Stimulated activated CD4-positive, alpha-beta T cell treated with anti-CD3 and anti-CD28 coated beads, Interleukin-2, amount 100 ng/mL, for 4 hours (primary cell): ENCODE measurements around the gene HSPB1.
A peak's percentile ranks its signal among the peaks of the same experiment; 100 is the strongest.
"Not testable (repeated sequence)": the region's sequence is repeated elsewhere in the genome, so short reads cannot be mapped to it uniquely, and the experiment has no call there.

Source experiments
- DNase-seq: peaks from one replicate; pipeline ENCODE4 v3.0.0-alpha.2; 2020; ENCODE audit warnings: low read depth

The HSPB1 gene

DNA sequence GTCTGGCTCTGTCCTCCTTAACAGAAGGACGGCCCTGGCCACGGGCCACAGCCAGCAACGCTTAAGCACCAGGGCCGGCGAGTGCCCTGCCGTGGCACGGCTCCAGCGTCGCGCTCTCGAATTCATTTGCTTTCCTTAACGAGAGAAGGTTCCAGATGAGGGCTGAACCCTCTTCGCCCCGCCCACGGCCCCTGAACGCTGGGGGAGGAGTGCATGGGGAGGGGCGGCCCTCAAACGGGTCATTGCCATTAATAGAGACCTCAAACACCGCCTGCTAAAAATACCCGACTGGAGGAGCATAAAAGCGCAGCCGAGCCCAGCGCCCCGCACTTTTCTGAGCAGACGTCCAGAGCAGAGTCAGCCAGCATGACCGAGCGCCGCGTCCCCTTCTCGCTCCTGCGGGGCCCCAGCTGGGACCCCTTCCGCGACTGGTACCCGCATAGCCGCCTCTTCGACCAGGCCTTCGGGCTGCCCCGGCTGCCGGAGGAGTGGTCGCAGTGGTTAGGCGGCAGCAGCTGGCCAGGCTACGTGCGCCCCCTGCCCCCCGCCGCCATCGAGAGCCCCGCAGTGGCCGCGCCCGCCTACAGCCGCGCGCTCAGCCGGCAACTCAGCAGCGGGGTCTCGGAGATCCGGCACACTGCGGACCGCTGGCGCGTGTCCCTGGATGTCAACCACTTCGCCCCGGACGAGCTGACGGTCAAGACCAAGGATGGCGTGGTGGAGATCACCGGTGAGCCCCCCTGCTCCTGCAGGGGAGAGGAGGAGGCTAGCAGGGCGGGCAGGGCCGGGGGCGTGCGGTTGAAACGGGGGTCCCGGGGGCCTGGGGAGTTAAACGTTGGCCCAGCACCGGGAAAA, at the start of gene HSPB1:
Gene HSPB1 (plus strand): TSS at position 327 of the 855 bp plus-strand sequence. CDS start 40 bp downstream, at position 367.
- DNase-seq: peak; percentile 63

DNA sequence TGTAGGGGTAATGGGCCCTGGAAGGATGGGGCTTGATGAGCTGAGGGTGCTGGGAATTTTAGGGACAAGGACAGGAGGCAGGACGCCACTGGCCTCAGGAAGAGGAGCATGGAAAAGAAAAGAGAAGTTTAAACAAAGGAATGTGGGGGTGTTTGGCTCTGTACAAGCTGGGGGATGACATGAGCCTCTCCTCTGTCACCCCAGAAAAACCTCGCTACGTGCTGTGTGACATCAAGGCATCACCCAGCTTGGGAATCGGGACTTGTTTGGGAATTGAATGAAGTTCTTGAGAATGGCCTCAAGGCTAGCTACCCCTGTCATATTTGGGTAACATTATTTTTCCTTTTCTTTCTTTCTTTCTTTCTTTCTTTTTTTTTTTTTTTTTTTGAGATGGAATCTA, 47.7 kb upstream of the HSPB1 start:
- DNase-seq: no peak

GRCh38 chr7:76257973-76258372, 44.5 kb upstream of the HSPB1 start:
- no peak for DNase-seq

- no peak for DNase-seq
Measured at GRCh38 chr7:76259124-76260093, 43.1 kb upstream of the HSPB1 start.

- peak; percentile 16 for DNase-seq
Measured at GRCh38 chr7:76260171-76260703, 42.2 kb upstream of the HSPB1 start.

DNA sequence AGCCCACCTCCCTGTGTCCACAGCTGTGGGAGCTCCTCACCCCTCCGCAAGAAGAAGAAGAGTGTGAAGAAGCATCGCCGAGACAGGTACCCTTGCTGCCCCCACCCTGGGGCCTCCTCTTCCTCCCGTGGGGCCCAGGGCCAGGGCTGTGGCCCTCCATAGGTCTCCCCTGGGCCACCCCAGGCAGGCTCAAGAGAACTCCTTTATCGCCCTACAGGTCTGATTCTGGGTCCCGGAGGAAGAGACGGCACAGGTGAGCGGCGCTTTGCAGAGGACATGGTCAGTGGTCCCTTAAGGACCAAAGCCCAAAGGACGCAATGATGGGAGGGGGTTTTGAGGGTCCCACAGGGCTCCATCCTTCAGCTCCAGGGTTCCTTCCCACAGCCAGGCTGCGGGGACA, 41.1 kb upstream of the HSPB1 start:
- DNase-seq: no peak

- DNase-seq: no peak
Measured at GRCh38 chr7:76261931-76262330, 40.5 kb upstream of the HSPB1 start.

DNA sequence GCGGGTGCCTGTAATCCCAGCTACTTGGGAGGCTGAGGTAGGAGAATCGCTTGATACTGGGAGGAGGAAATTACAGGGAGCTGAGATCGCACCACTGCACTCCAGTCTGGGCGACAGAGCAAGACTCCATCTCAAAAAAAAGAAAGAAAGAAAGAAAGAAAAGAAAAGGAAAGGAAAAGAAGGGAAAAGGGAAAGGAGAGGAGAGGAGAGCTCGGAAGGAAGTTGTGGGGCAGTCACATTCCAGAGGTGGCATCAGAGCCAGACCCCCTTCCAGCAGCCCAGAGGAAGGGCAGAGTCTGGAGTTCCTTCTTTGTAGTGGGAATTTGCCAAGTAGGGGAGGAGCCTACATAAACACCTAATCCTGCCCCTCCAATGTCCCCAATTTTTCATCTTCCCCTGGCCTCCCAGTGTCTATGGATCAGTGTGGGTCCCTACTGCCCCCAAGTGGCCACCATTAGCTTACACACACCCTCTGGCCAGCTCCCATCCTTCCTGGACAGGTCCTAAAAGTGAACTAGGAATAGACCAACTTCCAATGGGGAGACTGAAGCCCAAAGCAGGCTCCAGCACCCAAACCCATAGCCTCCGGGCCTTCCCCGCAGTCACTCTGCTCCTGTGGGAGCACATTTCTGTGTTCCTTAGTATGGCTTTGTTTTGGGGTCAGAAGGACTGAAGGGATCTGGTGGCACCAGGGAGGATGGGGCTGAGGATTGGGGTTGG, 39.6 kb upstream of the HSPB1 start:
- DNase-seq: no peak

- DNase-seq: no peak
Measured at GRCh38 chr7:76265299-76265698, 37.2 kb upstream of the HSPB1 start.

- no peak for DNase-seq
Measured at GRCh38 chr7:76267107-76267893, 35.2 kb upstream of the HSPB1 start.

- DNase-seq: no peak
Measured at GRCh38 chr7:76267894-76268183, 34.6 kb upstream of the HSPB1 start.

DNA sequence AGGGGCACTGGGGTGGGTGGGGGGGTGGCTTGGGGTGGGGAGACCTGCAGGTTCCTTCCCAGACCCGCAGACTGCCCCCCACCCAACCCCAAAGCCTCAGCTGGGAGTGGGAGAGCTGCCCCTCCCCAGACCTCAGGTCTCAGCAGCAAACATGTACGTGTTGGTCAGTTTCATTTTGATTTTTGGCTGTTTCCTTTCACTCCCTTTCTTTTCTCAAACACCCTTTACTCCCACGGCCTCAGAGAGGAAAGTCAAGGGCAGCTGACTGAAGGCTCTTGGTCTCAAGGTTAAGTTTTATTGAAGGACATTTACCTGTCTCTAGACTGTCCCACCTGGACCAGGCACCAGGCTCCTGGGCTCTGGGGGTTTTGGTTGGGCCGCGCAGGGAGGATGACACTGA, 34.1 kb upstream of the HSPB1 start:
- no peak for DNase-seq

- no peak for DNase-seq
Measured at GRCh38 chr7:76269895-76270294, 32.6 kb upstream of the HSPB1 start.

DNA sequence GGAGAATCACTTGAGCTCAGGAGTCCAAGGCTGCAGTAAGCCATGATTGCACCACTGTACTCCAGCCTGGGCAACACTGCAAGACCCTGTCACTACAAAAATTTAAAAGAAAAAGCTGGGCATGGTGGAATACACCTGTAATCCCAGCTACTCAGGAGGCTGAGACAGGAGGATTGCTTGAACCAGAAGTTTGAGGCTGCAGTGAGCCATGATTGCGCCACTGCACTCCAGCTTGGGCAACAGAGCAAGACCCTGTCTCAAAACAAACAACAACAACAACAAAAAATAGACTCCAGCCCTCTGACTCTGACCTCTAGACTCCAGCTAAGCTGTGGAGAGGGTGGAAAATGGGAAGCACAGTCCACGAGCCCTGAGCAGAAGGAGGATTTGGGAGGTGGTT, 31.1 kb upstream of the HSPB1 start:
- not testable (repeated sequence) for DNase-seq

DNA sequence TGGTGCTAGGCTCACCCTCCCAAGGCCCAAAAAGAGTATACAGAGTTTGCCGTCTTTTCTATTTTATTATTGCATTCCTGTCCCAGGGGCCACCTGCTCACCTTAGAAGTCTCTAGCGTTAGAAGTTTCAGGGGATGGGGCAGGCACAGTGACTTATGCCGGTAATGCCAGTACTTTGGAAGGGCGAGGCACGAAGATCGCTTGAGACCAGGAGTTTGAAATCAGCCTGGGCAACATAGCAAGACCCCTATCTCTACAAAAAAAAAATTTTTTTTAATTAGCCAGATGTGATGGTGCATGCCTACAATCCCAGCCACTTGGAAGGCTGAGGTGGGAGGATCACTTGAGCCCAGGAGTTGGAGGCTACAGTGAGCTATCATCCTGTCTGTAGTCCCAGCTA, 30.3 kb upstream of the HSPB1 start:
- DNase-seq: no peak

GRCh38 chr7:76272851-76273497, 29.5 kb upstream of the HSPB1 start:
- no peak for DNase-seq

- no peak for DNase-seq
Measured at GRCh38 chr7:76273503-76273902, 29.0 kb upstream of the HSPB1 start.

GRCh38 chr7:76278540-76278939, 23.9 kb upstream of the HSPB1 start:
- DNase-seq: no peak

- DNase-seq: no peak
Measured at GRCh38 chr7:76280408-76280807, 22.1 kb upstream of the HSPB1 start.

GRCh38 chr7:76281006-76281705, 21.3 kb upstream of the HSPB1 start:
- DNase-seq: no peak
